GM18526 (cell line): ENCODE data around the gene TNRC6C.

Experiments used
- POLR2A ChIP-seq: IDR thresholded peaks from 3 replicates; pipeline ENCODE4 v1.6.1; 2011; ENCODE audit not compliant: insufficient read length; ENCODE audit errors: extremely low read depth

The TNRC6C gene, protein sequence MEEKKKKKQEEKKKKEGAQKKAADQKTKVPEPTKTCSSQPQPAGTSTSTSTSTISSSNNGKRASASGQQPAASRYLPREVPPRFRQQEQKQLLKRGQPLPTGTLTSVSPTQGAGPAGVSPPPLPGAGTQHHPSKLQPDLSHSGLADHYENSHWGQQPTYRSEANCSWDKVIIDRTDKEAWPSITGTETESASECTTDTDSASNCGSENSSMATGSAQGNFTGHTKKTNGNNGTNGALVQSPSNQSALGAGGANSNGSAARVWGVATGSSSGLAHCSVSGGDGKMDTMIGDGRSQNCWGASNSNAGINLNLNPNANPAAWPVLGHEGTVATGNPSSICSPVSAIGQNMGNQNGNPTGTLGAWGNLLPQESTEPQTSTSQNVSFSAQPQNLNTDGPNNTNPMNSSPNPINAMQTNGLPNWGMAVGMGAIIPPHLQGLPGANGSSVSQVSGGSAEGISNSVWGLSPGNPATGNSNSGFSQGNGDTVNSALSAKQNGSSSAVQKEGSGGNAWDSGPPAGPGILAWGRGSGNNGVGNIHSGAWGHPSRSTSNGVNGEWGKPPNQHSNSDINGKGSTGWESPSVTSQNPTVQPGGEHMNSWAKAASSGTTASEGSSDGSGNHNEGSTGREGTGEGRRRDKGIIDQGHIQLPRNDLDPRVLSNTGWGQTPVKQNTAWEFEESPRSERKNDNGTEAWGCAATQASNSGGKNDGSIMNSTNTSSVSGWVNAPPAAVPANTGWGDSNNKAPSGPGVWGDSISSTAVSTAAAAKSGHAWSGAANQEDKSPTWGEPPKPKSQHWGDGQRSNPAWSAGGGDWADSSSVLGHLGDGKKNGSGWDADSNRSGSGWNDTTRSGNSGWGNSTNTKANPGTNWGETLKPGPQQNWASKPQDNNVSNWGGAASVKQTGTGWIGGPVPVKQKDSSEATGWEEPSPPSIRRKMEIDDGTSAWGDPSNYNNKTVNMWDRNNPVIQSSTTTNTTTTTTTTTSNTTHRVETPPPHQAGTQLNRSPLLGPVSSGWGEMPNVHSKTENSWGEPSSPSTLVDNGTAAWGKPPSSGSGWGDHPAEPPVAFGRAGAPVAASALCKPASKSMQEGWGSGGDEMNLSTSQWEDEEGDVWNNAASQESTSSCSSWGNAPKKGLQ (N-terminal part only)

DNA sequence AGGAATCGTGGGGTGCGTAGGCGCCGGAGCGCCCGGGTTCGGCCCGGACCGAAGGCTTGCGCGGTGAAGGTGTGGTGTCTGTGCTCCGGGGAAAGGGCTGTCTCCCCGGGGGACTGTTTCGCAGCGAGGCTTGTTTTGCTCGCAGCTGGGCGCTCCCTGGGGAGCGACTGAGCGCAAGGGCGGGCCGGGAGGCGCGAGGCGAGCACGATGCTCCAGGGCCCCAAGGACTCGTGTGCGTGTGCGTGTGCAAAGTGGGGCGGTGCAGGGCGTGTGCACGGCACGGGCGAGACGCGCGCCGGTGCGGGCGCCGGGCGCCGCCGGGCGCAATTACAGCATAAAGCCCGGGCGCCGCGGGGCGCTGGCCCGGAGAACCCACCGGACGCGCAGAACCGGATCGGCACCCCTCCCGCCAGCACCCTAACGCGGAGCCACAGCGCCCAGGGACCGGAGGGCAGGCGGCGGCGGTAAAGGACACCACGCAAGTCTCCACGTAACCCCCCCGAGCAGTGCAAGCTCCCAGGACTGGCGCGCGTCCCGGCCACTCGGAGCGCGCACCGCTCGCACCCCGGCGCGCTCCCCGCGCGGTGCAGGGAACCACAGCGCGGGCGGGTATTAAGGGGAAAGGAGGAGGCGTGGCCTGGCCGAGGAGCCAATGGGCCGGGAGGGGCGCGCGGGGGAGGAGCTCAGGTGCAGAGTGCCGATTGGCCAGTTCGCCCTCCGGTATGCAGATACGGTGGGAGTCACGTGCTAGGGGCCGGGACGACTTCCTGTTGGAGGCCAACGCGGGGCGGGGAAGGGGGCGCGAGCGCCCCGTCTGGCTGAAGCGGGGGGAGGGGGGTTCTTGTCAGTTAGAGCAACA is at the start of gene TNRC6C:
TNRC6C (plus strand) TSS at position 847 of the 859 bp plus-strand sequence. CDS start 45,504 bp downstream, outside the sequence.
- TF ChIP-seq POLR2A: peak; percentile 100

DNA sequence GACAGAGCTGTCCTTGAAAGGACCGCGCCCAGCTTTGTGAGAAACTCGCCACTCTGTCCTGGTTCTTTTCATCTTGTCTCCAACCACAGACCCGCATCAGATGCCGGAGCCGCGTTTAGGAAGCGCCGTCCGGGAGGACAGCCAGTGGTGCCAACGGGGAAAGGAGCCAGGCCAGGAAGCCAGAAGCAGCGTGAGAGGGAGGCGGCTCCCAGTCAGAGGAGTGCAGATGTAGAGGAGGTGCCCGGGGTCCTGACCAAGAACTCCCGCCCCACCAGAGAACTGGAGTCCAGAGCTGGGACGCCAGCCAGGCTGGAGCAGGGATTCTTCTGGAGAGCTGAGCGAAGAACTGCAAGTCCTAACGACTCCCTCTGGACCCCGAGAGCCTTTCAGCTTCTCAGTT is 49.3 kb upstream of the TNRC6C start:
- no peak for TF ChIP-seq POLR2A

DNA sequence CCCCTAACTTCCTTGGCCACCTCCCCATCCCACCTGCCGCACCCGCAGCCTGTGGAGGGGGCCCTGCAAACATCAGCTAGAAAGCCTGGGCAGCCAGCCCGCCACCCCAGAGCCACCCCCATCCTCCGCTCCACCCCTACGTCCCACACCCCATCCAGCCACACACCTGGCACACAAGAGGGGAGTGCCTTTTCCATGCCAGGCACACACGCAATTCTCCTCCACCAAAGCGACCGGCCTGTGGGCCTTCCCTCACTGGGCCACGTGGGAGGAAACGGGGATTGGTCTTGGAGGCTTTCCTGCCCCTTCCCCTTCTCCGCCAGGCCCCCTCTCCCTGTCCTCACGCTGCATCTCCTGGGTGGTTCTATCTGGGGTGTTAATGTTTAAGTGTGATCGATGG is 48.7 kb upstream of the TNRC6C start:
- no peak for TF ChIP-seq POLR2A

DNA sequence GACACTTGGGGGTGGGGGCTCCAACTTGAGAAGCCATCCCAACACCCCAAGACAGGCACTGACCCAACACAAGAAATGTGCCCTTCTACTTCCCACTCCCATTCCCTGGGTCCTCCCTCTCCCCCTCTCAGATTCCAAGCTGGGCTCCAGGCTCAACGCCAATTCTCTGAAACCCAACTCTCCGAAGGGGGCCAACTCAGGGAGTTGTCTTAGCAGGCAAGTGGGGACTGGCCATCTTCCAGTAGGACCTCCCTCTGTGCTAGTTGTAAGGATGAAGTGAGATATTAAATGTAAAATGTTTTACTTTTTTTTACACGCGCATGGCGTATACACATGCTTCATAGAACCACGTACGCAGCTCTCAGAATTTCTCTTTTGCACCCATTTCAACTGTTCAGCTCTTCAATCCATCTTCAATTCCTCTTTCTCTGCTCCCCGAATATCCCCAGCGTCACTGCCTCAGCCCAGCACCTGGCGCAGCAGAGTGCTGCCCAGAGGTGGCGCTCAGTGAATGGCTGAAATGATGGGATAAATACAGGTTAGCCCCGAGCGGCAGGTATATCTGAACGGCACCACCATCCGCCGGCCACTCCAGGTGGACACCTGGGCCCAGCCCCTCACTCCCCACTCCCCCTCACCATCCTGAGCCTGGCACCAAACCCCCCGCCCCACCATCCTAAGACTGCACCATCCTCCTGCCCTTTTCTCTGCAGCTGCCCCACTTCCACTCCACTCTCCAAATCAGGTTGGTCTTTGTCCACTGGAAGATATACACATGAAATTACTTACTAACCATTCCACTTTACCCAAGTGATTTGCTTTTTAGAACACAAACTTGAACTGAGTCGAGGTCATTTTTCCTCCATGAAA is 43.9 kb upstream of the TNRC6C start:
- TF ChIP-seq POLR2A: no peak

DNA sequence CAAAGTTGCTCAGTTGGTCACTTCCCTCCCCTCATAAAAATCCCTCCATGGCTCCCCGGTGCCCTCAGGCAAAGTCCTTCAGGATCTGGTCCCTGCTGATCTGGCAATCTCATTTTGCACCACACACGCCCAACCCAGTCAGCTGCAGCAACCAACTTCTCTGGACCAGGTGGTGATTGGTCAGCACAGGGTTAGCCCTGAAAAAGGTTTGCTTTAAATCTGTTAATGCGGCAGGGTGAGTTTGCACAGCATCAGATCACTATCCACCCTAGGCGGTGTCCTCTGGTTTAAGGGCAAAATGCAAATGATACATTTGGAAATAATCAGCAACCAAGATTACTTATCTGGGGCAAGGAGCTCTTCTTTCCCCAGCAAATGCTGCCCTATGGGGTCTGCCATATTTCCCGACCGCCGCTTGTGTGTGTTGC is 42.9 kb upstream of the TNRC6C start:
- no peak for TF ChIP-seq POLR2A

DNA sequence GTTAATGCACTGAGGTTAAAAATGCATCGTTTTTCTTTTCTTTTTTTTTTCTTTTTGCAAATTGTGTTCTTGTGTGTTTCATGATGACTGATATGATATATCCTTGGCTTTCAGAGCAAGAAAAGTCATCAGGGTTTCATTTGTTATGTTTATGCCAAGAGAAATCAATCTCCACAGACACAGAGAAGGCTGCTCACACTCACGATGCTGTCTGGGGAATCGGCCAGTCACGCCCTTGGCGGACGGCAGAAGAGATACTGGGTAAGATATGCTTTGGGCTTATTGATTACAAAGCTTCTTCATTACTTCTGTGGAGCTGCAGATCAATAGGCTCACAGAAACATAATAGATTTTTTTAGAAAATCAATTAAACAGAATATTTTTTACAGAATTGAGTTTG is 42.2 kb upstream of the TNRC6C start:
- no peak for TF ChIP-seq POLR2A

DNA sequence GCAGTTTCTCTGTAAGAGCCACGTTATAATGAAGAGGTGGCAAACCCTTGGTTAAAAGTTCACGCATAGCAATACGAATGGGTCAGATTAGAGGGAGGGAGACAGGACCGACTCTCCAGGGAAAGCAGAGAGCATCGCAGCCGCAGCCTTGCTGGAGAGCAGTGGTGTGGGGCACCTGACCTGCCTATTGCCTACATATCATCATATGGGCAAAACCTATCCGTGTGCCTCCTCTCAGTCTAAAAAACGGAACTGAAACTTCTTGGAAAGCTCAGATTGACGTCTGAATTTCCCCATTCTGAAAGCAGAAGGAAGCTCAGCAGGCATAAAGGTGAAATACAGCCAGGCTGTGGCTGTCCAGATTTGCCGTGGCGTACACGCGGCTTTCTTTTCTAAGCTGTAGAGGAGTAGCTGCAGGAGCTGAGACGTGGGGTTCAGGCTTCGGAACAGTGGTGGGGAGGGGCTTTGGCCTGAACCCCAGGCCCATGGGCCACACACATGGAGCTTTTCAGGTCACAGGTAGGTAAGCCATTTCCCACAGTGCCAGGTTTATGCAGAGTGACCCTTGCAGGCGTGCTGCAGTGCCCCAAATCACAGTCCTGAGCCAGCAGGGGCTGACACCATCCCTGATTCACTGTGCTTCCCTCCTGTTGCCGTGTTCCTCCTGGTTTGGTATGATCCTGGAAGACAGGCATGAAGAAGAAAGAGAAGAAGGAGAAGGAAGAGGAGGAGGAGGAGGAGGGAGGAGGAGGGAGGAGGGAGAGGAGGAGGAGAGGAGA is 41.6 kb upstream of the TNRC6C start:
- no peak for TF ChIP-seq POLR2A

DNA sequence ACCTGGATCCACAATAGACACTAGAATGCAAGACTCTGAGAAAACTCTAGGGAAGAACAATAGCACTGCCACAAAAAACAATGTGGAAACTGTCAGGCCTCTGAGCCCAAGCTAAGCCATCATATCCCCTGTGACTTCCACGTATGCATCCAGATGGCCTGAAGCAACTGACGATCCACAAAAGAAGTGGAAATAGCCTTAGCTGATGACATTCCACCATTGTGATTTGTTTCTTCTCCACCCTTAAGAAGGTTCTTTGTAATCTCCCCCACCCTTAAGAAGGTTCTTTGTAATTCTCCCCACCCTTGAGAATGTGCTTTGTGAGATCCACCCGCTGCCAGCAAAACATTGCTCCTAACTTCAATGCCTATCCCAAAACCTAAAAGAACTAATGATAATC is 39.2 kb upstream of the TNRC6C start:
- TF ChIP-seq POLR2A: no peak

DNA sequence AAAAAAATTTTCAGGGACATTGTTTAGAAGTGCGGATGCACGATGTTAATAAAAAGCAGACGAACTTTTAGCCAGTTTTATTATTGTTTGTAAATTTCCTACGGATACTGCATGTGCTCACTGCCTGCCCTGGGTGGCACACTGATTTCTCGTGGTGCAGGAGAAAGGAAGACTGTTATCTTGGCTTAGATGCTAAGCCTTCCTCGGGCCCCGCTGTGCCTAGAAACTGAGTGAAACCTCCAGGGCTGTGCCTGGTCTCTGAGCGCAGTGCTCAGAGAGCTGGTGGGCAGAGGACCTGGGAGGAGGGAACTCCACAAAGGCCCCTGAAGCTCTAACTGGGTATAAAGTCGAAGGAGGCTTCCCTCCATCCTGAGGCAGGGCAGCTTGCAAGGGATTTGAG is 35.4 kb upstream of the TNRC6C start:
- TF ChIP-seq POLR2A: no peak

DNA sequence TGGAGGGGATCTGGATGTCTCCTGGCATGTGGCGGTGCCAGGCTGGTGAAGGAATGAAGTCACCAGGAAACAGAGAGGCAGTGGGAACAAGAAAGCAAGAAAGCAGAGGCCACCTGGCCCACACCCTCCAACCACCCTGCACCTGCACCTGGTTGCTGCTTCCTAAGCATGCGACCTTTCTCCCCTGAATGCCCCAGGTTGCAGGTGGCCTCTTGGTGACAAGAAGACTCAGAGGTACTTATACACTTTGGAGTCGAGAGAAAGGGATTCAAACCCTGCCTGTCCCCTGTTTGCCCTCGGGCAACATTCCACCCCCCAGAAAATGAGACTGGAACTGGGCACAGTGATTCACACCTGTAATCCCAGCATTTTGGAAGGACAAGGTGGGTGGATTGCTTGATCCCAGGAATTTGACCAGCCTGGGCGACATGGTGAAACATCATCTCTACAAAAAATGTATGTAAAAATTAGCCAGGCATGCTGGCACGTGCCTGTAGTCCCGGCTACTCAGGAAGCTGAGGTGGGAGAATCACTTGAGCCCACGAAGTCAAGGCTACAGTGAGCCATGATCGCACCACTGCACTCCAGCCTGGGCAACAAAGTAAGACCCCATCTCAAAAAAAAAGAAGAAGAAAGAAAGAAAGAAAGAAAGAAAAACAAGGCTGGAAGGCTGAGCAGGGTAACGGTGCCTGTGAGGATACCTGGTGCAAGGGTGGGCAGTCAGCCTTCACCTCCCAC is 34.6 kb upstream of the TNRC6C start:
- no peak for TF ChIP-seq POLR2A

DNA sequence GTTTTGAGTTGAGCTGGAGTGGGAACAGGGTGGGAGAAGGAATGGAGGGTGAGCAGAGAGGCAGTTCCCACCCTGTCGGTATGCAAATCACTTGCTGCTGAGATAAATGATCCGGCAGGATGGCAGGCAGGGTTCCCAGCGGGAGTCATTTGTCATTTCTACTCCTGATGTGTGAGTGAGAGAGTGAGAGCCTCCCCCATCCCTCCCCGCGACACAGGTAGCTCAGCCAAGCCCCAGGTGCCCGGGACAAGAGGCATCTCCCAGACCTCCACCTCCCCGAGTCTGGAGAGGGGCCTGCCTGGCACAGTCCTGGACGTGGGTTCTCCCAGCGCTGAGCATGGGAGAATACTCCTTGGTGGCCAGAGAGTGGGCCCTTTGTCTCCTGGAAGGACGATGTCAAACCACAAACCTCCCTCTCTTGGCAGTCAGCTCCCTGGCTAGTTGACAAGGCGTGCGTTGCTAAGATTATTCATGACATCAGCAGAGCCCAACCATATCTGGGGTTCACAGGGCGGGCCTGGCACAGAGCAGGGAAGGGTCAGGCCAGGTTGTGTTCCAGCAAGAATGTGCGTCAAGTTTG is 33.7 kb upstream of the TNRC6C start:
- no peak for TF ChIP-seq POLR2A
